ENCODE measurements around the gene DNAJC24. TPM values are rescaled to one million over a fixed set of nuclear protein-coding genes. Genes with fewer than 3 reads are reported as not detected.

Gene DNAJC24
- total RNA-seq, 2 donors from 2014 or later: 18.7 to 20.7 TPM

- no peaks in the 10 kb centered on the region for H3K9me3 ChIP-seq
- H3K4me3 ChIP-seq: no peak overlapping the region
- no peaks in the 10 kb centered on the region for H3K4me1 ChIP-seq (ENCODE audit: control insufficient read depth in 1 of 2, low read depth in 2 of 2)
- DNase-seq (ENCODE audit: low spot score): no peak
- no peak for TF ChIP-seq CTCF (IDR thresholded peaks at IDR 0.05)
- H3K27ac ChIP-seq: no peak overlapping the region
- peaks cover 12% of the 10 kb centered on the region for H3K36me3 ChIP-seq
- no peak for ATAC-seq (ENCODE audit: insufficient number of reproducible peaks, low FRiP score, low read depth)
- H3K27me3 ChIP-seq (replicated peaks; ENCODE audit: insufficient read depth): no peaks in the 10 kb centered on the region
These were observed 64.2 kb downstream of the DNAJC24 start for GRCh38 chr11:31433851-31434250.

DNA sequence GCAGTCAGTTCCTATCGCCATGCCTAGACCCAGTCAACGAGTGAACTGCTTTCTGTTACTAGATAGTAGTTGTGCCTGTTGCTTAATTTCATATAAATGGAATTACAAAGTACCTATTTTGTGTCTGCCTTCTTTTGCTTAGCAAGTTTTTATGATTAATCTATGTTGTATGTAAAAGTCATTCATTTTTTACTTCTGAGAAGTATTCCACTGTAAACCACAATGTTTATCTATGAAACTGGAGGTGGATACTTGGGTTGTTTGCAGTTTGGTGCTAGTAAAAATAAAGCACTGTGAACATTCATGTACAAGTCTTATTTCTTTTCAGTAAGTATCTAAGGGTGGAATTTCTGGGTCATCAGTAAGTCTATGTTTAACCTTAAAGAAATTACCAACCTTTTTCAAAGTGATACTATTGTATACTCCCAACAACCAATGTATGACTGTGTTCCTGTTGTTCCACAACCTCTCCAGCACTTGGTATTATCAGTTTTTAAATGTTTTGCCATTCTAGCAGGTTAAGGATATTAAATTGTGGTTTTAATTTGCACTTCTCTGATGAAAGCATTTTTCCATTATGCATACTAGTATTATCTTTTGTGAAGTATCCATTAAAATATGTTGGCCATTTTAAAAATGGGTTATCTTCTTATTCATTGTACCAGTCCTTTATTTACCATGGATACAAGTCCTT is 68.2 kb downstream of the DNAJC24 start:
- ATAC-seq (ENCODE audit: insufficient number of reproducible peaks, low FRiP score, low read depth) (no peak), DNase-seq (ENCODE audit: low spot score) (no peak)
- no peaks in the 10 kb centered on the region for H3K4me1 ChIP-seq (ENCODE audit: control insufficient read depth in 1 of 2, low read depth in 2 of 2)
- H3K4me3 ChIP-seq: no peak overlapping the region
- no peak for TF ChIP-seq CTCF (IDR thresholded peaks at IDR 0.05)
- no peak overlapping the region for H3K27ac ChIP-seq
- no peaks in the 10 kb centered on the region for H3K9me3 ChIP-seq
- H3K27me3 ChIP-seq (replicated peaks; ENCODE audit: insufficient read depth): no peaks in the 10 kb centered on the region
- H3K36me3 ChIP-seq: no peaks in the 10 kb centered on the region

GRCh38 chr11:31441296-31441695 is 71.6 kb downstream of the DNAJC24 start:
- Histone ChIP-seq H3K27me3 (replicated peaks; ENCODE audit: insufficient read depth) (no peaks in the 10 kb centered on the region), H3K4me1 (ENCODE audit: control insufficient read depth in 1 of 2, low read depth in 2 of 2) (no peaks in the 10 kb centered on the region), H3K27ac (no peak overlapping the region), H3K36me3 (no peaks in the 10 kb centered on the region), H3K4me3 (no peak overlapping the region), H3K9me3 (no peaks in the 10 kb centered on the region)
- no peak for DNase-seq (ENCODE audit: low spot score)
- no peak for TF ChIP-seq CTCF (IDR thresholded peaks at IDR 0.05)
- no peak for ATAC-seq (ENCODE audit: insufficient number of reproducible peaks, low FRiP score, low read depth)

GRCh38 chr11:31442086-31442485 is 72.4 kb downstream of the DNAJC24 start:
- no peaks in the 10 kb centered on the region for H3K9me3 ChIP-seq
- ATAC-seq (ENCODE audit: insufficient number of reproducible peaks, low FRiP score, low read depth): no peak
- no peaks in the 10 kb centered on the region for H3K27me3 ChIP-seq (replicated peaks; ENCODE audit: insufficient read depth)
- H3K27ac ChIP-seq: no peak overlapping the region
- DNase-seq (ENCODE audit: low spot score): no peak
- no peaks in the 10 kb centered on the region for H3K4me1 ChIP-seq (ENCODE audit: control insufficient read depth in 1 of 2, low read depth in 2 of 2)
- no peaks in the 10 kb centered on the region for H3K36me3 ChIP-seq
- TF ChIP-seq CTCF (IDR thresholded peaks at IDR 0.05): no peak
- no peak overlapping the region for H3K4me3 ChIP-seq

DNA sequence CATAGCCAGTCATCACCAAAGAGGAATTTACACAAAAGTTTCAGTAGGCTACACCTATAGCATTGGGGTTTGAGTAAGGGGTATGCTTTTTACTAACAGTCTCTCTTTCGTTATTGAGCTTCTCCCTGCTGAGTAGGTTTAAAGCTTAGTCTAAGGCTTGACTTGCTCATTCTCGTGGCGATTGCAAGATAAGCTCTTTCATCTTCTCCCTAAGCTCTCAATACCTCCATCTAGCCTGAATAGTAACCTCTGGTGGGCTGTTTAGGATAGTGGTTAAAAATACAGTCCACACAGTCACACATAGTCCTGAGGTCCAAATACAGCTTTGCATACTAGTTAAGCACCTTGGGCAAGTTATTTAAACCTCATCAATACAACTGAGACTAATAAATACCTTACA is 74.1 kb downstream of the DNAJC24 start:
- H3K9me3 ChIP-seq: no peaks in the 10 kb centered on the region
- ATAC-seq (ENCODE audit: insufficient number of reproducible peaks, low FRiP score, low read depth) (no peak), DNase-seq (ENCODE audit: low spot score) (no peak)
- no peak overlapping the region for H3K4me3 ChIP-seq
- no peaks in the 10 kb centered on the region for H3K27me3 ChIP-seq (replicated peaks; ENCODE audit: insufficient read depth)
- no peaks in the 10 kb centered on the region for H3K36me3 ChIP-seq
- TF ChIP-seq CTCF (IDR thresholded peaks at IDR 0.05): no peak
- no peak overlapping the region for H3K27ac ChIP-seq
- no peaks in the 10 kb centered on the region for H3K4me1 ChIP-seq (ENCODE audit: control insufficient read depth in 1 of 2, low read depth in 2 of 2)

Measured in thoracic aorta (tissue), 2 donors.